CD14-positive monocyte (primary cell): ENCODE measurements around the gene MAPK7. TPM values are rescaled to one million over a fixed set of nuclear protein-coding genes. Genes with fewer than 3 reads are reported as not detected.

ENCODE experiments used
- DNase-seq, 3 donors: peaks; one replicate each; pipeline ENCODE4 v3.0.0-alpha.2; 2011 to 2022
- H2AFZ ChIP-seq: 2 replicates; pipeline ENCODE4 v1.6.0; 2012; ENCODE audit warnings: mild to moderate bottlenecking, low read depth, low read length, inconsistent platforms; ENCODE audit not compliant: insufficient read depth, poor library complexity, severe bottlenecking
- H3K27ac ChIP-seq, 2 donors: 1 replicate in 1 of 2; 2 replicates in 1 of 2; pipeline ENCODE4 v1.5.1; 2012 to 2013; ENCODE audit warnings: low read length in 2 of 2, control low read depth in 1 of 2, inconsistent platforms in 1 of 2, low read depth in 1 of 2, mild to moderate bottlenecking in 1 of 2
- H3K27me3 ChIP-seq, 2 donors: one replicate each; pipeline versions ENCODE4 v1.6.0 to v1.6.1; 2011 to 2013; ENCODE audit warnings: low read length in 2 of 2; ENCODE audit not compliant: control insufficient read depth in 2 of 2, insufficient read depth in 2 of 2
- H3K36me3 ChIP-seq, 2 donors: replicated peaks in 1 of 2; 1 replicate in 1 of 2; 2 replicates in 1 of 2; pipeline versions ENCODE4 v1.5.1 to v1.6.1; 2012 to 2013; ENCODE audit warnings: low read length in 2 of 2, control low read depth in 1 of 2, inconsistent platforms in 1 of 2, mild to moderate bottlenecking in 1 of 2; ENCODE audit not compliant: insufficient read depth in 2 of 2, control insufficient read depth in 1 of 2
- H3K4me1 ChIP-seq, 2 donors: 1 replicate in 1 of 2; 2 replicates in 1 of 2; pipeline versions ENCODE4 v1.5.1 to v1.6.1; 2012 to 2013; ENCODE audit warnings: low read length in 2 of 2, control low read depth in 1 of 2, inconsistent platforms in 1 of 2, mild to moderate bottlenecking in 1 of 2, moderate library complexity in 1 of 2; ENCODE audit not compliant: insufficient read depth in 2 of 2, control insufficient read depth in 1 of 2
- H3K4me2 ChIP-seq: replicated peaks from 2 replicates; pipeline ENCODE3; 2012; ENCODE audit warnings: low read length, moderate library complexity, mild to moderate bottlenecking; ENCODE audit not compliant: poor library complexity, severe bottlenecking; ENCODE audit errors: extremely low read depth
- H3K4me3 ChIP-seq, 3 experiments: fragments of 200-600 bp in 1 of 3; sonication (generic) in 1 of 3; replicated peaks in 1 of 3; 1 replicate in 2 of 3; 2 replicates in 1 of 3; pipeline ENCODE4 v1.5.1; 2011 to 2013; ENCODE audit warnings: low read length in 3 of 3, mild to moderate bottlenecking in 3 of 3, control low read depth in 2 of 3, low read depth in 2 of 3, inconsistent platforms in 1 of 3, moderate library complexity in 1 of 3
- H3K79me2 ChIP-seq: 2 replicates; pipeline ENCODE4 v1.6.0; 2012; ENCODE audit warnings: mild to moderate bottlenecking, control low read depth, inconsistent platforms, low read length, moderate library complexity; ENCODE audit not compliant: insufficient read depth
- H3K9ac ChIP-seq: 2 replicates; pipeline ENCODE4 v1.6.0; 2017; ENCODE audit warnings: low read length, mild to moderate bottlenecking; ENCODE audit not compliant: insufficient read depth, poor library complexity, severe bottlenecking
- H3K9me3 ChIP-seq, 2 donors: replicated peaks in 1 of 2; 1 replicate in 1 of 2; 2 replicates in 1 of 2; pipeline versions ENCODE4 v1.5.1 to v1.6.1; 2012 to 2013; ENCODE audit warnings: low read length in 2 of 2, control low read depth in 1 of 2; ENCODE audit not compliant: control insufficient read depth in 1 of 2, insufficient read depth in 1 of 2
- H4K20me1 ChIP-seq: 2 replicates; pipeline ENCODE4 v1.6.0; 2012; ENCODE audit warnings: mild to moderate bottlenecking, low read length, control low read depth, moderate library complexity; ENCODE audit not compliant: insufficient read depth
- H3K27ac Mint-ChIP-seq, 7 donors: one replicate each; pipeline ENCODE4 v1.8.0; 2020; ENCODE audit warnings: mild to moderate bottlenecking in 7 of 7, mixed read lengths in 7 of 7, moderate library complexity in 6 of 7, inconsistent platforms in 2 of 7
- H3K27me3 Mint-ChIP-seq, 3 donors: one replicate each; pipeline ENCODE4 v1.8.0; 2021 to 2022; ENCODE audit warnings: low read depth in 3 of 3, mild to moderate bottlenecking in 3 of 3, mixed read lengths in 3 of 3, moderate library complexity in 3 of 3, inconsistent platforms in 1 of 3
- H3K36me3 Mint-ChIP-seq, 2 donors: one replicate each; pipeline ENCODE4 v1.8.0; 2020; ENCODE audit warnings: mixed read lengths in 2 of 2, inconsistent platforms in 1 of 2, mild to moderate bottlenecking in 1 of 2
- H3K4me1 Mint-ChIP-seq: one replicate; pipeline ENCODE4 v1.8.0; 2020; ENCODE audit warnings: mild to moderate bottlenecking, mixed read lengths
- H3K4me3 Mint-ChIP-seq, 2 donors: one replicate each; pipeline ENCODE4 v1.8.0; 2020; ENCODE audit warnings: mild to moderate bottlenecking in 2 of 2, mixed read lengths in 2 of 2, moderate library complexity in 1 of 2
- H3K9me3 Mint-ChIP-seq, 7 donors: one replicate each; pipeline ENCODE4 v1.8.0; 2020 to 2022; ENCODE audit warnings: mixed read lengths in 7 of 7, mild to moderate bottlenecking in 6 of 7, moderate library complexity in 6 of 7, inconsistent platforms in 2 of 7
- CTCF ChIP-seq: fragments of 200-600 bp; IDR thresholded peaks from one replicate; pipeline ENCODE4 v1.8.0; 2022; ENCODE audit warnings: antibody characterized with exemption, mild to moderate bottlenecking
- WGBS: methylation state at CpG from one replicate; pipeline ENCODE4 v1.1.5; 2013; ENCODE audit warnings: missing lambda C conversion rate; ENCODE audit not compliant: insufficient coverage; 5-methylcytosine and 5-hydroxymethylcytosine counted together
- intact Hi-C, 2 donors: fragments of 100-400 bp; cut with micrococcal nuclease; formaldehyde crosslinking; loops; one replicate each; pipeline versions ENCODE4 v1.15.0 to v1.15.1; 2023
- polyA plus RNA-seq, 3 donors: library from polyadenylated mRNA; depleted of rRNA in 1 of 3; unstranded in 2 of 3; stranded (reverse) in 1 of 3; fragments of 300-500 nt in 2 of 3; fragments of >200 nt in 1 of 3; fragmentation: Illumina TruSeq in 2 of 3; gene quantifications; 1 replicate in 2 of 3; 2 replicates in 1 of 3; pipeline ENCODE4 v1.2.3, GENCODE V29; 2012 to 2021

Gene MAPK7
- polyA plus RNA-seq, 3 donors: 9.3 to 130 (median 10.0) TPM

DNA sequence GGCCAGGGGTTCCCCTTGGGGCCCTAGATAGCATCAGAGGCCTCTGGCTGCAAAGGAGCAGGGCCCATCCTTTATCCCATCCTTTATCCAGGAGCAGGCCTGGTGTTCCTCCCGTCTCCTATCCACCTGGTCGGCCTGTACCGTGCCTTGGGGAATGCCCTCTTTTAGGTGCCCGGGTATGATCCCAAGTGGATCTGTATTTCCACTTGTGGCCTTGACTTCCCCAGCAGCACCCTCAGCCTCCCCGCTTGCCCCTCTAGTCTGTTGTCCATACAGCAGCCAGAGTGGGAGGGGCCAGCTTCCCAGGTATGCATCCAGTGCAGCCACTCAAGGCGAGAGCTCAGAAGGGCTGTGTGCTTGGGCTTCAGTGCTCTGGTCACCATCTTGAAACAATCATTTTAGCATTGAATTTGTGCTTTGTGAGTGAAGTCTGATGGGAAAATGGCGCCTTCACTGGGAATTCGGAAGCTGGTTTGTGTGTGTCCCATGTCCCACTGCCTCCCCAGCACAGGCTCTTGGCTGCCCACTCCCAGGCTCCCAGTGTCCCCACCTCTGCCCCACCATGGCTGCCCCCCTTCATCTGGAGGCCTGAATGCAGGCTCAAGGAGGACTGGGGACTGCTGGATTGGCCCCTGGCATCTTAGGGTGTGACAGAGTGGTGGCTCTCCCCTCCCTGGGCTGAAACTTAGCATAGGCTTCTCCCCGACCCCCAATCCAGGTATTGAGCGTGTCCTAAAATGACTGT is 29.5 kb downstream of the MAPK7 start:
- no peak for TF ChIP-seq CTCF
- Histone ChIP-seq H3K4me3 (no peak overlapping the region), H3K27me3 (peaks cover 0 to 9% of the 10 kb centered on the region in 2 donors), H3K9ac (no peak overlapping the region), H3K79me2 (no peaks in the 10 kb centered on the region), H3K36me3 (no peaks in the 10 kb centered on the region), H3K27ac (no peak overlapping the region), H3K4me2 (no peak overlapping the region), H2AFZ (no peak overlapping the region), H3K9me3 (no peaks in the 10 kb centered on the region), H3K4me1 (no peaks in the 10 kb centered on the region), H4K20me1 (no peaks in the 10 kb centered on the region)
- H3K27ac Mint-ChIP-seq: no peak overlapping the region
- no peak for DNase-seq
- no peaks in the 10 kb centered on the region for H3K4me1 Mint-ChIP-seq
- H3K9me3 Mint-ChIP-seq: no peaks in the 10 kb centered on the region
- H3K36me3 Mint-ChIP-seq: no peaks in the 10 kb centered on the region
- 92% methylated on average over 7 of the region's 10 CpGs for WGBS
- H3K27me3 Mint-ChIP-seq: peaks cover 9 to 12% (median 10%) of the 10 kb centered on the region in 3 donors
- H3K4me3 Mint-ChIP-seq: no peak overlapping the region
- intact Hi-C loops: loop anchor here in 1 of 2 donors (5.0 kb wide), 1 partner anchor 35 kb away; no protein-coding TSS in a partner anchor

DNA sequence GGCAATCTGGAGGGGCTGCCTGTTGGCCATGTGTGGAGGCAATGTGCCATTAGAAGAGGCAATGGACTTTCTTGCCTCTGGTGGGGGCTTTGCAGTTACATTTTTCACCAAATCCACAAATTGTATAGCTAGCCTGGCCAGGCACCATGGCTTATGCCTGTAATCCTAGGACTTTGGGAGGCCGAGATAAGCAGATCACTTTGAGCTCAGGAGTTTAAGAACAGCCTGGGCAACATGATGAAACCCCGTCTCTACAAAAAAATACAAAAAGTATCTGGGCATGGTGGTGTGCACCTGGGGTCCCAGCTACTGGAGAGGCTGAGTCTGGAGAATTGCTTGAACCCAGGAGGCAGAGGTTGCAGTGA is 30.0 kb downstream of the MAPK7 start:
- no peaks in the 10 kb centered on the region for H3K4me1 ChIP-seq
- H3K36me3 Mint-ChIP-seq: no peaks in the 10 kb centered on the region
- H3K4me1 Mint-ChIP-seq: no peaks in the 10 kb centered on the region
- H3K27me3 Mint-ChIP-seq: peaks cover 10 to 15% (median 12%) of the 10 kb centered on the region in 3 donors
- no peaks in the 10 kb centered on the region for H3K79me2 ChIP-seq
- no peak for DNase-seq
- H2AFZ ChIP-seq: no peak overlapping the region
- no peaks in the 10 kb centered on the region for H3K9me3 Mint-ChIP-seq
- intact Hi-C loops: loop anchor here in 1 of 2 donors (5.0 kb wide), 1 partner anchor 34 kb away; no protein-coding TSS in a partner anchor
- H3K36me3 ChIP-seq: no peaks in the 10 kb centered on the region
- H3K4me2 ChIP-seq: no peak overlapping the region
- no peak overlapping the region for H3K4me3 Mint-ChIP-seq
- H3K9ac ChIP-seq: no peak overlapping the region
- no peaks in the 10 kb centered on the region for H4K20me1 ChIP-seq
- H3K27ac ChIP-seq: no peak overlapping the region
- peaks cover 0 to 9% of the 10 kb centered on the region in 2 donors for H3K27me3 ChIP-seq
- no CpG with 5 or more reads among the region's 2 CpGs for WGBS
- H3K9me3 ChIP-seq: no peaks in the 10 kb centered on the region
- H3K4me3 ChIP-seq: no peak overlapping the region
- no peak for TF ChIP-seq CTCF
- H3K27ac Mint-ChIP-seq: no peak overlapping the region
